Measurements from ENCODE around the gene SEPHS2. TPM values are rescaled to one million over a fixed set of nuclear protein-coding genes. Genes with fewer than 3 reads are reported as not detected.

Gene SEPHS2
- total and polyA plus RNA-seq, 2 of the 8 experiments (the other 6 are each of a cell fraction or from before 2014, with no cell fraction given) = 28.2 to 61.8 TPM

- H2BK15ac ChIP-seq (ENCODE audit: low read length) = no peak overlapping the region
- no peak overlapping the region for H3K23ac ChIP-seq (ENCODE audit: insufficient read length)
- no peak overlapping the region for H3K27ac ChIP-seq (ENCODE audit: low read depth, low read length)
- peak overlapping the region; percentile 71 to 86 (median 78); a peak in 7 of 8 replicates for H3K4me3 ChIP-seq (ENCODE audit: extremely low read depth in 1 of 4, insufficient read depth in 2 of 4, low read depth in 3 of 4, low read length in 4 of 4)
- POLR2A ChIA-PET (ENCODE audit: partially characterized antibody) = interaction anchor here (0.8 to 1.6 kb wide), 7 partner anchors 10 to 47 kb away, joined by 3 to 5 read pairs (median 3); partner anchors contain the start of gene DCTPP1
- H3K79me1 ChIP-seq (ENCODE audit: low read depth, low read length) = peaks cover 9% of the 10 kb centered on the region
- H3K79me2 ChIP-seq (ENCODE audit: control insufficient read depth in 1 of 2, insufficient read depth in 2 of 2, low read length in 2 of 2) = peaks cover 0 to 12% of the 10 kb centered on the region in 2 experiments; a peak in 1 of 4 replicates
- no peak for FAIRE-seq
- H2BK120ac ChIP-seq (replicated peaks; ENCODE audit: low read depth, low read length) = no peak overlapping the region
- H2BK20ac ChIP-seq (ENCODE audit: low read length) = no peak overlapping the region
- H3K56ac ChIP-seq (replicated peaks; ENCODE audit: insufficient read length, low read depth, low read length) = no peak overlapping the region
- WGBS, 2 experiments (ENCODE audit: extremely low coverage in 1 of 2, insufficient coverage in 1 of 2, insufficient read length in 1 of 2, insufficient replicate concordance in 2 of 2, low coverage in 1 of 2, low lambda C conversion rate in 2 of 2, missing lambda C conversion rate in 1 of 2) = 93% methylated on average over 29 of the region's 29 CpGs; no CpG with 5 or more reads in 1 of the 2 experiments
- peaks cover 0 to 9% (median 6%) of the 10 kb centered on the region in 4 experiments; a peak in 5 of 7 replicates for H3K4me1 ChIP-seq (replicated peaks in 1 of 4; ENCODE audit: control insufficient read depth in 3 of 4, insufficient read depth in 4 of 4, low read length in 3 of 4)
- peak overlapping the region; percentile 45 for H2BK12ac ChIP-seq (ENCODE audit: low read depth, low read length)
- peak overlapping the region; percentile 80 to 89 for H3K4me2 ChIP-seq (ENCODE audit: insufficient read depth in 1 of 2, low read depth in 2 of 2, low read length in 2 of 2)
- CTCF ChIA-PET (ENCODE audit: partially characterized antibody) = interaction anchor here (0.5 to 1.4 kb wide), 8 partner anchors 11 to 198 kb away, joined by 3 to 4 read pairs (median 3); partner anchors contain the start of genes DCTPP1 and ZNF771
- TF ChIP-seq BACH1 (IDR thresholded peaks at IDR 0.05; ENCODE audit: low read length) (no peak), YY1 (IDR thresholded peaks at IDR 0.05; ENCODE audit: low read depth, low read length) (peak; percentile 74)
- peak overlapping the region; percentile 22 for H4K91ac ChIP-seq (replicated peaks; ENCODE audit: insufficient read length, low read length)
- peak overlapping the region; percentile 84; the same call in 1 of the 2 replicates for H2AK5ac ChIP-seq (ENCODE audit: low read depth, low read length)
- peak overlapping the region; percentile 50; the same call in 1 of the 2 replicates for H2BK5ac ChIP-seq (ENCODE audit: low read depth, low read length)
- peaks cover 0 to 4% (median 1%) of the 10 kb centered on the region in 4 experiments; a peak in 1 of 7 replicates for H3K27me3 ChIP-seq (replicated peaks in 1 of 4; ENCODE audit: control insufficient read depth in 3 of 4, extremely low read depth in 1 of 4, insufficient read depth in 3 of 4, low read length in 3 of 4)
- peaks cover 6% of the 10 kb centered on the region for H3K23me2 ChIP-seq (ENCODE audit: low read depth, low read length)
- no peak overlapping the region for H2AFZ ChIP-seq (ENCODE audit: low read length)
- no peak for DNase-seq (ENCODE audit: low read depth in 1 of 2, low spot score in 2 of 2)
- no peak overlapping the region for H3K14ac ChIP-seq (ENCODE audit: insufficient read length)
- H4K5ac ChIP-seq (ENCODE audit: insufficient read length, low read depth, low read length) = no peak overlapping the region
- H3K18ac ChIP-seq (ENCODE audit: extremely low read depth, low read length) = peak overlapping the region; percentile 78; the same call in 1 of the 2 replicates
- peak overlapping the region; percentile 17 for H4K8ac ChIP-seq (ENCODE audit: extremely low read depth, insufficient read depth, low read length)
- H3K4ac ChIP-seq (replicated peaks; ENCODE audit: insufficient read length, low read depth, low read length) = no peak overlapping the region
- no peaks in the 10 kb centered on the region for H3K9me3 ChIP-seq (ENCODE audit: insufficient read depth in 2 of 2, low read depth in 1 of 2, low read length in 1 of 2)
- peaks cover 0 to 3% of the 10 kb centered on the region in 2 experiments for H4K20me1 ChIP-seq (replicated peaks in 1 of 2; ENCODE audit: control insufficient read depth in 1 of 2, insufficient read depth in 2 of 2, low read length in 2 of 2)
- H3K36me3 ChIP-seq (ENCODE audit: control insufficient read depth in 2 of 4, insufficient read depth in 4 of 4, low read length in 3 of 4) = peaks cover 0 to 13% (median 0%) of the 10 kb centered on the region in 4 experiments; a peak in 1 of 8 replicates
- H3K9ac ChIP-seq (replicated peaks in 1 of 4; ENCODE audit: extremely low read depth in 1 of 4, low read depth in 3 of 4, low read length in 3 of 4) = peak overlapping the region in 1 of 4 experiments; percentile 59; a peak in 1 of 7 replicates
These were observed 1.2 kb downstream of the SEPHS2 start for GRCh38 chr16:30444231-30445148.
